Measurements from ENCODE around the gene PNMA3. TPM values are rescaled to one million over a fixed set of nuclear protein-coding genes. Genes with fewer than 3 reads are reported as not detected.

Gene PNMA3
- total and polyA plus RNA-seq, 11 donors, result 0.08 to 3.3 (median 1.3) TPM

- DNase-seq (no peak), ATAC-seq (no peak)
- H3K27ac ChIP-seq, result no peak overlapping the region
- peaks cover 0 to 4% (median 0%) of the 10 kb centered on the region in 12 donors for H3K4me1 ChIP-seq
- 61 to 93% (median 74%) methylated on average over 2 of the region's 2 CpGs for WGBS, 4 donors
- H3K9me3 ChIP-seq, result no peaks in the 10 kb centered on the region
- H3K36me3 ChIP-seq, result no peaks in the 10 kb centered on the region
- no peak overlapping the region for H3K4me3 ChIP-seq
- TF ChIP-seq CTCF (IDR thresholded peaks at IDR 0.05) (no peak), POLR2A (IDR thresholded peaks at IDR 0.05) (no peak)
- intact Hi-C loops (cut with DNase I), result no loop called here
- H3K27me3 ChIP-seq, result peaks cover 0 to 3% (median 0%) of the 10 kb centered on the region in 9 donors
These were observed 27.1 kb upstream of the PNMA3 start for GRCh38 chrX:153029162-153029561.

GRCh38 chrX:153029875-153030274, 26.4 kb upstream of the PNMA3 start:
- 82 to 92% (median 90%) methylated on average over 5 to 11 of the region's 11 CpGs for WGBS, 4 donors
- DNase-seq (no peak), ATAC-seq (no peak)
- H3K27ac ChIP-seq, result no peak overlapping the region
- intact Hi-C loops (cut with DNase I), result loop anchor here in 6 of 10 donors (5.0 to 10.0 kb wide), 7 partner anchors 68 to 635 kb away; partner anchors contain the start of genes ZFP92 (in 2 of the 6) and TREX2 (in 1 of the 6)
- no peaks in the 10 kb centered on the region for H3K9me3 ChIP-seq
- no peaks in the 10 kb centered on the region for H3K36me3 ChIP-seq
- no peak overlapping the region for H3K4me3 ChIP-seq
- peaks cover 0 to 4% (median 0%) of the 10 kb centered on the region in 12 donors for H3K4me1 ChIP-seq
- TF ChIP-seq CTCF (IDR thresholded peaks at IDR 0.05) (no peak), POLR2A (IDR thresholded peaks at IDR 0.05) (no peak)
- no peaks in the 10 kb centered on the region for H3K27me3 ChIP-seq

GRCh38 chrX:153030801-153031200, 25.5 kb upstream of the PNMA3 start:
- 84 to 92% (median 86%) methylated on average over 9 to 12 of the region's 12 CpGs for WGBS, 4 donors
- intact Hi-C loops (cut with DNase I), result loop anchor here in 6 of 10 donors (5.0 to 10.0 kb wide), 7 partner anchors 68 to 634 kb away; partner anchors contain the start of genes ZFP92 (in 2 of the 6) and TREX2 (in 1 of the 6)
- Histone ChIP-seq H3K9me3 (no peaks in the 10 kb centered on the region), H3K27me3 (no peaks in the 10 kb centered on the region), H3K27ac (no peak overlapping the region), H3K4me3 (no peak overlapping the region), H3K36me3 (no peaks in the 10 kb centered on the region), H3K4me1 (peaks cover 0 to 4% (median 0%) of the 10 kb centered on the region in 12 donors)
- TF ChIP-seq POLR2A (IDR thresholded peaks at IDR 0.05), result no peak
- no peak for TF ChIP-seq CTCF (IDR thresholded peaks at IDR 0.05)
- no peak for DNase-seq
- no peak for ATAC-seq

- Histone ChIP-seq H3K27ac (peak overlapping the region in 1 of 12 donors; percentile 38), H3K27me3 (no peaks in the 10 kb centered on the region), H3K9me3 (no peaks in the 10 kb centered on the region), H3K36me3 (no peaks in the 10 kb centered on the region), H3K4me3 (peak overlapping the region in 11 of 12 donors; percentile 3 to 49 (median 40)), H3K4me1 (peaks cover 0 to 4% (median 0%) of the 10 kb centered on the region in 12 donors)
- 18 to 56% (median 36%) methylated on average over 40 to 64 of the region's 64 CpGs for WGBS, 4 donors
- intact Hi-C loops (cut with DNase I), result loop anchor here in 7 of 10 donors (2.0 to 10.0 kb wide), 8 partner anchors 70 to 632 kb away; partner anchors contain the start of genes ZFP92 (in 2 of the 7) and TREX2 (in 1 of the 7)
- ATAC-seq (peak in 3 of 4 donors; percentile 78 to 92 (median 90)), DNase-seq (peak; percentile 57 to 87 (median 64))
- TF ChIP-seq CTCF (IDR thresholded peaks at IDR 0.05) (peak; percentile 72 to 90 (median 78)), POLR2A (IDR thresholded peaks at IDR 0.05) (no peak)
These were observed 23.7 kb upstream of the PNMA3 start for GRCh38 chrX:153032397-153033118.
